DMS 273 (cell line): ENCODE measurements around the gene FAM53B.

Source experiments
- DNase-seq: peaks from one replicate; lab custom pipeline; 2025; ENCODE audit not compliant: unreplicated experiment; lab: John Stamatoyannopoulos, UW

Gene FAM53B

DNA sequence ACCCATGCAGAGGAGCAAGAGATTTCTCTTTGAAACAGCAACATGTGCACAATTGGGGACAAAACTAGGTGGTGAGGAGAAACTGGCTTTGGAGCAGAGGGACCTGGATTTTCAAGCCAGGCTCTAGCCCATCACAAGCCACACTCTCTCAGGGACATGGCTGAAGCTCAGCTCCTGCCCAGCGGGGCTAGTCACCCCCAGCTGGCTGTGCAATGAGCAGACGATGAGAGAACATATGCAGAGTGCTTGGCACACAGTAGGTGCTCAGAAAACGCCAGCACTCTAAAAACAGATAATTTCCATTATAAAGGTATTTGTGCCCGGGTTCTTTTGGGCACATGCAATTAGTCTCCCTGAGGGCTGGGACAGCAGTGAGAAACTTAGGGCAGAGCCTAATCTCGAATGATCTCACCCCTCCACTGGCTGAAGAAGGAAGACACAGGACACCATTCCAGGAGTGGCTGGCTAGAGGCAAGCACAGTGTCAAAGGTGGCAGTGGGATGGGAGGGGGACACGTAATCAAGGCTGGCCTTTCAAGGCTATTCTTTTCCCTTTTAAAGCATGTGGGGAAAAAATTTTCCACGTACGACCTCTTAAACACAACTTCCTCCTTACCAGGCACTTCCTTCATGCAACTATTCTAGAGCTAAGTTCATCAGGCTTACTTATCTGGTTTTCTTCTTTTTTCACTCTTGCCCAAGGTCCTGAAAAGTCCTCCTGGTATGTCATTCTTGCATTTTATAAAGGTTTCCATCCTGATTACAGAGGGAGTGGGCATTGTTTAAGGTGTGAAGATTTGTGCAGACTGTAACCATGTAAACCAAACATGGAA lies 15.1 kb downstream of the FAM53B start:
- DNase-seq, result no peak

DNA sequence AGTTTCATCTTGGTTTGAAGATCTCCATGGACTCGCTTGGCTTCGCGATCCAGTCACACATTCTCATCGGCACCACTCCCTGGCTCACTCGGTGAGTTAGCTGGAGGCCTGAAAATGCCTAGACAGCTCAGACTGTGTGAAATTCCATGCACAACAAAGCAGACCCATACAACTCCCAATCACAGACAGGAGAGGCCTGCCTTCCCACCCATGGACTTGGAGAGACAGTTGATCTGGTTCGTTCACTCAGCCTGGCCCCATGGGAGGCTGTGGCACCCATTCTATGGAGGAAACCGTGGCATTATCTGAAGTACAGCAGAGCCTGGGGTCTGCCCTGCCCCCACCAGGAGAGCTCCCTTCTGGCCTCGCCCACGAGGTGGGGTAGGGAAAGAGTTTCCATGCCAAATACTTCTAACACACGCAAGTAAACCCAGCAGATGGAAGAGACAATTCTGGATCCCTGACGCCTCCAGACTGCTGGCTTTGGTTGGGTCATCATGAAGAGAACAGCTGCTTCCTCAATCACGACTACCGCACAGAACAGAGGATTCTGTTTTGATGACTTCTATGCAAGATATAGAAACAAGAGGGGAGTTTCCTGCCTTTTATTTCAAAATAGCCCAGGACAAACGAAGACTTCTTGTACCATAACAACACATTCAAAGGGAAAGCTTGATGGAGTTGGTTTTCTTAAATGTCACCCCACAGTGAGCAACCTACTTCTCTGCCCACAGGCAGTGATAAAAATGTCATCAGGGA lies 15.9 kb downstream of the FAM53B start:
- DNase-seq, result peak; percentile 52

DNA sequence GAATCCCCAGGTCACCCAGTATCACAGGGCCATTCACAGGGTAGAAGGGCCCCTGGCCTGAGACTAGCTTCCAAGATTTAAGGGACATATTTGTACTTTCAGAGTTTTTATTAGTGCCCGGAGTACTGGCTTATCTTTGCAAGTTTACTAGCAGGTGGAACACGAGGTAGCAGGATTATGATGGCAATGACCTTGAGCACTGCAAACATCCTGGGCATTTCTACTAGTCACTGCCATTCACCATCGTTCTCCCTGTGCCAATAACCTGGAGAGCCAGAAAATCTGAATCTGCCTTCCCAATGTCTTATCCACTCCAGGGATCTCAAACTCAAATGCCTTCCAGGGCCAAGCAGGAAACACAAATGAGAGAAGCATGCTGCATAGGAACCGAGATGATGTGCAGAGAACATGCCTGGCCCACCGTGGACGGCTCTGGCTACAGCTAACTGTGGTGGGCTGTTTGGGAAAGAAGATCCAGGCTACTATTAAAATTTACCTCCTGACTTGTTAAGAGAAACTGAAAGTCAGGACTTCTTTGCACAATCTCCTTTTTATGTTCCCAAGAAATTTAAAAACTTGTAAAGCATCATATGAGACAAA lies 16.7 kb downstream of the FAM53B start:
- DNase-seq, result no peak

DNA sequence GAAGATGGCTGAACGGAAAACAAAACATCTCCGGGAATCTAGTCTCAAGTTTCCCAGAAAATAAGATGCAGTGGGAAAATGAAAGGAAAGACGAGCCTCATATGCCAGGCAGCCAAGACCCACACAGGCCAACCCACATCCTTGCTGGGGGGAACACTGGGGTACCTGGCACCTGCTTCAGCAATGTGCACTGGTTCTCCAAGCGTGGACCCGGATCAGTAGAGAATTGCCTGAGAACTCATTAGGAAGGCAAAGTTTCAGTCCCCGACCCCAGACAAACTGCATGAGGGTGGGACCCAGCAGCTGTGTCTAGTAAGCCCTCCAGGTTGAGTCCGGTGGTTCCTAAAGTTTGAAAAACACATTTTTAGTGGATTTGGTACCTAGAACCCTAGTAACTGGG lies 18.4 kb downstream of the FAM53B start:
- no peak for DNase-seq

DNA sequence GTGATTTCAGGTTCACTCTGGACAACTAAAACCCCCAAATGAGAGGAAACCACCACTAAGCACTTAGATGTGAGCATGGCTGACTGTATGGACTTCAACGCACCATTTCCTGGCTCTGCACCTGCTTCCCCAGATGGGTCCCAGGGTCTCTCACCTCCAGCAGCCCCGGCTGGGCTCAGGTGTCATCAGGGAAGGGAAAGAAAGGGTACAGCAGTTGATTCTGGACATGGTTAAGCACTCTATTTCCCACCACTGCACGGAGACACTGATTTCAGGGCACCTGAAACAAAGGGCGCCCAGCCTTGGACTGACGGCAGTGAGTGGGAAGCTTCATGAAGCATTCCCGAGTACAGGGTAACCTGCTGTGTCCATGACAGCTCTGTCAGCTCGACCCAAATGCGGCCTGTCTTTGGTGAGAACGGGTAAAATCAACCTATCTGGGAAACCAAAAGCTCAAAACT lies 19.0 kb downstream of the FAM53B start:
- DNase-seq, result no peak

- DNase-seq, result no peak
Observed at GRCh38 chr10:124724279-124725027, 19.7 kb downstream of the FAM53B start.

DNA sequence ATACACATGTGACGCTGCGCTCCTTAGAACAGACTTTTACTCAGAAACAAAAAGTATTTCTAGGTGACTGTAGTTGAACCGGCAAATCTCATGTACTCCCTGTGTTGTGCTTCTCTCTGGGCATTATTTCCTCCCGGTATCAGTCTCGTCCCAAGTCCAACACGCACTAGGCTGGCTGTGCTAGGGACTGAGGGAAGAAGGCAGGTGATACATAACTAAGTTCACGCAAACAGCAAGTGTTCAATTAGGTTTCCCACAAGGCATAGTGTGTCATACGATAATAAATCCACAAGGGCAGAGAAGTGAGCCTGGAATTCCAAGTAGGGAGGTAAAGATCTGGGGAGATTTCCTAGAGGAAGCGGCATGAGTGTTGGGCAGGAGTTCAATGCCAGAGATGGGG lies 20.4 kb downstream of the FAM53B start:
- DNase-seq, result no peak

- DNase-seq, result no peak
Observed at GRCh38 chr10:124722798-124723783, 21.1 kb downstream of the FAM53B start.

GRCh38 chr10:124721330-124722045 lies 22.7 kb downstream of the FAM53B start:
- no peak for DNase-seq

- DNase-seq, result peak; percentile 66
Observed at GRCh38 chr10:124719213-124719851, 24.8 kb downstream of the FAM53B start.

DNA sequence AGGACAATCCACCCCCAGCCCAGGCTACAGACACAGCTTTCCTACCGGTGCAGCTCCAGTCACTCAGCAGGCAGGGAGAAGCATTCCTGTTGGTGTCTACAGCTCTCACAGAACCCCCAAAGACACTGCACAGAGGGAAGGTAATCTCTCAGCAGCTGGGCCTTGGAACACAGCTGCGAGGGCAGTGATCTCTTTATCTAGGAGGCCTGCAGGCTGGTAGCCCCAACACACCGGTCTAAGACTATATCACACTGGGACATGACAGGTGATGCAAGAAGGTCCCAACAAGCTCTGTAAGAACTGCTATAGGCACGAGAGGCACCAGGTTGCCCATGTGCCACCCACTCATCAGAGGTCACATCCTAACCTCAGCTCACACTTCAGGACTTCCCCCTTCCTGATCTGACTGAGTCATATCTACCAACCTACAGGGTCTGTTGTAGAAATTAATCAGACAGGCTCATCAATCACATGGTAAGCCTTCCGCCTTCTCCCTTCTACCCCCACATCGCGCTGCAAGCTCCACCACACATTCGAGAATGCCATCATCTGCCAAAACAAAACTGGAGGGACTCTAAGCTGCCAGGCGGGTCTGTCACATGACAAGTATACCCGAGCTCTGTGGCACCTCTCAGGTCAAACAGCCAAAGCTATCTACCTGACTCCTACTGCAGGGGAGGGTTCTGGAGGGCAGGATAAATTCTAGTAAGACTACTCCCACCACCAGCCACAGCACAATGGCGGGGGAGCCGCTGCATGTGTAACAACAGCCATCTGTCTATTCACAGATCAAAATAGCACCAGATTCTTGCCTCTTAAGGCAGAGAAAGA lies 26.1 kb downstream of the FAM53B start:
- peak; percentile 29 for DNase-seq

GRCh38 chr10:124717041-124717757 lies 27.0 kb downstream of the FAM53B start:
- DNase-seq, result no peak

DNA sequence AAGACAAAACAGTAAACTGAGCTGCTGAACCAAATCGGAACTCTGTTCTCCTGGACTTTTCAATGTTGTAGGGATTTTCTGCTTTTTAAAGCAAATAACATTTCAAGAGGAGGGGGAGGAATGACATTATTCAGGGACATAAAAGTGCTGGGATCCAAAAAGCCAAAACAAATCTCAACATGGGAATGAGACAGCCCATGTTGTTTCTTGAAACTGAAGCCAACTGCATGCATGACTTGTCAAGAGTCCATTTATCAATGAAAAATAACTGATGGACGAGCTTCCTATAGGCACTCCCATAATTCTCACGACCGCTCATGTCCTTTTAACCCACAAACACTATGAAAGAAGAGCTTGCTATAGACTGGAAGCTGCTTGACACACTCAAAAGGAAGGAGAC lies 27.8 kb downstream of the FAM53B start:
- DNase-seq, result no peak

- no peak for DNase-seq
Observed at GRCh38 chr10:124715439-124715838, 28.7 kb downstream of the FAM53B start.

- no peak for DNase-seq
Observed at GRCh38 chr10:124713679-124714255, 30.4 kb downstream of the FAM53B start.

GRCh38 chr10:124712704-124713407 lies 31.3 kb downstream of the FAM53B start:
- no peak for DNase-seq
